NAMALWA (cell line): ENCODE data around the gene DAGLB.
"Not testable (repeated sequence)": the region's sequence is repeated elsewhere in the genome, so short reads cannot be mapped to it uniquely, and the experiment has no call there.

Experiments
- DNase-seq: peaks from one replicate; pipeline ENCODE4 v3.0.0-alpha.2; 2015; ENCODE audit warnings: low spot score

The DAGLB gene

GRCh38 chr7:6430271-6430940 lies 17.3 kb downstream of the DAGLB start:
- DNase-seq, result peak; percentile 61

- DNase-seq, result no peak
These were observed 21.8 kb downstream of the DAGLB start for GRCh38 chr7:6425948-6426347.

DNA sequence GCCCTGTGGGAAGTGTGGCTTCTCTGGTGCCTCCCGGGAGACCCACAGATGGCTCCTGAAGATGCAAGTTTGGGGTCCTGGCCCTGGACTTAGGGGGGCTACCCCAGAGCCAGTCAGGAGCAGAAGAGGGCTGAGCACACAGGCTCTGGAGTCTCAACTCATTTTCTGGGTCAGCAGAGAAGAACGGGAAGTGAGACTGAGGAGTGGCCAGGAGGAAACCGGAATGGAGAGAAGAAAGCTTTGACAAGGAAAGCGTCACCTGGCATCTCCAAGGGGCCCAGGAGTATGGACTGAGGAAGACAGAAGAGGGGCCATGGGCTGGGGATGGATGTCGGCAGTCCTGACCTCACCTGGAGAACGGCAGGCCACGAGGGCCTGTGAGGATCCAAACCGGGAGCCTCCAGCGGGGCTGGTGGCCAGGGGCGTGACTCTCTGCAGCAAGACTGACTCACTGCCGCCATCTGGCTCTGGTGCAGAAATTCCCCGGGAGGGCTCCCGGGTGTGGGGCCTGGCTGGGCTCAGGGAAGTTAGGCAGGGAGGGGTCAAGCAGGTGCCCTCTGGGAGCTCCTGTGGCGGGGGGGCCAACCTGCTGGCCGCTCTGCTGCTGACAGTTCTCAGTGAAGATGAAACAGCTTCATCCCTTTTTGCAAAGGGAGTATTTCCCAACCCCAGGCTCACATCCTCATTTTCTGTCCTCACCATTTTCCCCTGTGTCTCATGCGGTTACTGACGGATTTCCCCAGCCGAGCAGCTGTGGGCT lies 23.6 kb downstream of the DAGLB start:
- no peak for DNase-seq

GRCh38 chr7:6422926-6423632 lies 24.7 kb downstream of the DAGLB start:
- DNase-seq, result no peak

- no peak for DNase-seq
These were observed 25.7 kb downstream of the DAGLB start for GRCh38 chr7:6422095-6422494.

- no peak for DNase-seq
These were observed 27.1 kb downstream of the DAGLB start for GRCh38 chr7:6420680-6421079.

- DNase-seq, result no peak
These were observed 28.4 kb downstream of the DAGLB start for GRCh38 chr7:6419310-6419773.

DNA sequence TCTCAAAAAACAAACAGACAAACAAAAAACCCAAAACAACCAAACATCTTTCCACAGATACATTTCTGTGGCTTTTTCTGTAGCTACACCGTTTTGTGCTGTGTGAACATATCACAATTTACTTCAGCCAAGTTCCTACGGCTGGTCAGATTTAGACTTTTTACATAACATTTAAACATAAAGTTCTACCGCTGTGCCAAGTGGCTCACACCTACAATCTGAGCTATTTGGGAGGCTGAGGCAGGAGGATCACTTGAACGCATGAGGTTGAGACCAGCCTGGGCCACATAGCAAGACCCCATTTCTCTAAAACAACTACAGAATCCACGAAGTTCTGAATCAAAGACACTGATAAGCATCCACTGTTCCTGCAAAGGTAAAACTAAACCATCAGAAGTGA lies 30.3 kb downstream of the DAGLB start:
- DNase-seq, result no peak

DNA sequence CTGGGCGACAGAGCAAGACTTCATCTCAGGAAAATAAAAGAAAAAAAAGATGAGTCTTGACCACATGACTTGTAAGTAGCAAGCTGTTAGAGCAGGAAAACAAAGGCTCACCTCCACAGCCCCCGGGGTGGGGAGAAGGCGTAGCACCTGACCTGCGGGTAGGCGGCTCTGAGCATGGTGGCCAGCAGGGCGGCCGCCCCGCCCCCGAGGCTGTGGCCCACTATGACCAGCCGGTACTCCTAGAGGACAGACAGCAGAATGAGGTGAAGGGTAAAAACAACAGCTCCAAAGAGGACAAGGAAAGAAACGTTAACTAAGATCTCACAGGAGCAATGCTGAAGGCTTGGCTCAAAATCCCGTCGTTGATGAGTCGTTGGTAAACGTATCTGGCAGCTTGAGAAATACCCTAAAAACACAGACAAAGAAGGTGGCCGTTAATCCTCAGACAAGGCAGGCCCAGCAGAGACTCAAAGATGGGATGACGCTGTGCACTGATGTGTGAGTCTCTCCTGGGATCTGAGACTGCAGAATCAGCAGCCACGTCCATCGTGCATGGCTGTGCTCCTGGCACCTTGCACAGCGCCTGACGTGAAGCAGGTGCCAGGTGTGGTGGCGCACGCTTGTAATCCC lies 31.1 kb downstream of the DAGLB start:
- DNase-seq, result no peak

DNA sequence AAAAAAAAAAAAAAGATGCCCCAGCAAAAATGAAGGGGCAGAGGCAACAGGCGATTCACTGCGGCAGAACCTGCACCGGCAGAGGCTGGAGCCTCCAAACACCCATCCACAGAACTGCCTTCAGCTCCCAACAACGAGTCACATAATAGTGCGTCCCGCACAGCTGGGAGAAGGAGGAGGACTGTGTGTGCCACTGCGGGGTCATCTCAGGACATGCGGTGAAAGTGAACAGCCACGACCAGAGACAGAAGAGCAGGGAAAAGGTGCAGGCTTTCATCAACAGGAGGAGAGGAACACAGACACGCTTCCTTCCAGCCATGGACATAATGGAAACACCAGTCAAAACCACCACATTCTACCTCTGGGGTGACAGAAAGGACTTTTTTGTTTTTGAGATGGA lies 34.1 kb downstream of the DAGLB start:
- no peak for DNase-seq

DNA sequence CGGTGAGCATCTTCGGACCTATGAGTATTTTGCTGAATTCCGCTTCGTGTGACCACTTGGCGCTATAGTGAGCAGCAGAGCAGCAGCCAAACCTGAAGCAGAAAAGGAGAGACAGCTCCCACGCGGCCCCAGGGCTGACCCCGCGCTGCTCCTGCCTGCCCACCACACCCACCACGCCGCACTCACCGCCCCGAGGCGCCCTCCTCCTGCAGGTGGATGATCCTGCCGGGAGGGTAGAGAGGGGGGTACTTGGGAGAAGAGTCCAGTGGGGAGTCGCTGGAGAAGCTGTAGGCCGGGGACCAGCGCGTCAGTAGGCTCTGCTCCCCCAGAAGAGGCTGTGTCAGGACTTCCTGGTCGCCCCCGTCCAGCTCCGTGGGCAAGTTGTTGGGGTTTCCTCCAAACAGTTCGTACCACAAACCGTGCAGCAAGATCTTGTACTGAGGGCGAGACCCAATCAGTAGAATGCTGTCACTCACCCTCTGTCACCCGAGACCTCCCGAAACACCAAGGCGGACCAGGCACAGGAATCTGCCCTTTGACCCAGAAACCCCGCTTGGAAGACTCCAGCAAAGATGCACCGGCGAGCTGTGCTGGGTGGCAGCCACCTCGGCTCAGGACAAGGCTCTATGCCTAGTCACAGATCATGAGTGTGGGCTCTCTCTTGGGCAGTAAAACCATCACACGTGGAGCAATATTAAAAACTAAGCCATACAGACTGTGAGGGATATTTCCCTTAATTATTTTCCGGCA lies 37.6 kb downstream of the DAGLB start:
- DNase-seq, result no peak

- no peak for DNase-seq
These were observed 38.7 kb downstream of the DAGLB start for GRCh38 chr7:6409091-6409490.

GRCh38 chr7:6407434-6407833 lies 40.3 kb downstream of the DAGLB start:
- DNase-seq, result no peak

DNA sequence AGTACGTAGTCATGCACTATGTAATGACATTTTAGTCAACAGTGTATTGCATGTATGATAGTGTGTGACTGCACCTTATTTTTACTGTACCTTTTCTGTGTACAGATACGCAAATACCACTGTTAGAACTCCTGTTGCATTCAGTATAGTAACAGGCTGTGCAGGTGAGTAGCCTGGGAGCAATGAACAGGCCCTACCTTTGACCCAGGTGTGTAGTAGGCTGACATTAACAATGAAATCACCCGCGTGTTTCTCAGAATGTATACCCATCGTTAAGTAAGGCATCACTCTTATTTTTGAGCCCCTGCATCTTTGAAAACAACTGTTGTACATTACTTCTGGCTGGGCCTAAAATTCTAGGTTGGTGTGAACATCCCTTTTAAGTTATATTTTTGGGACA lies 41.6 kb downstream of the DAGLB start:
- no peak for DNase-seq

DNA sequence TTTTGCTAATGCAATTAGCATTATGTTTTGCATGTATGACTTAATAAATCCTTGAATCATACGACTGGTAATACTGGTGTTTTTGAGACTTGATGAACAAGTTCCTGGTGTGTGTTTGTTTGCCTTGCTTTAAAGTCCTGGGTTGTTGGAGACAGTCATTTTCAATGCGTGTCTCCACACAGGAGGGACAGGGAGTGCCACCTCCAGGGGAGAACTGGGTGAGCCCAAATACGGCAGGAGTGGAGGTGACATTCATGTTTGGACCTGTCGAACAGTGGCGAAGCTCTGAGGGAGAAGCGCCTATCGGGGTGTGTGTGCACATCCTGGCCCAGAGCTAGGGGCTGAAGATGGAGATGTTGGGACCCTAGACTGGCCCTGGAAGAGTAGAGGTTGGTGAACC lies 43.8 kb downstream of the DAGLB start:
- DNase-seq, result no peak

DNA sequence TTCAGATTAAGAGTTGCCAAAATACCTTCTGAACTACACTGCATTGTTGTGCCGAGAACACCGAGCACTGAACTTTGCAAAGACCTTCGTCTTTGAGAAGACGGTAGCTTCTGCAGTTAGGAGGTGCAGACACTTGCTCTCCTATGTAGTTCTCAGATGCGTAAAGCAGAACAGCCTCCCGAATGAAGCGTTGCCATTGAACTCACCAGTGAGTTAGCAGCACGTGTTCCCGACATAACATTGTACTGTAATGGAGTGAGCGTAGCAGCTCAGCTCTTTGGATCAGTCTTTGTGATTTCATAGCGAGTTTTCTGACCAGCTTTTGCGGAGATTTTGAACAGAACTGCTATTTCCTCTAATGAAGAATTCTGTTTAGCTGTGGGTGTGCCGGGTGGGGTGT lies 45.0 kb downstream of the DAGLB start:
- DNase-seq, result no peak

GRCh38 chr7:6402041-6402440 lies 45.7 kb downstream of the DAGLB start:
- no peak for DNase-seq

- DNase-seq, result no peak
These were observed 46.2 kb downstream of the DAGLB start for GRCh38 chr7:6401536-6401935.

DNA sequence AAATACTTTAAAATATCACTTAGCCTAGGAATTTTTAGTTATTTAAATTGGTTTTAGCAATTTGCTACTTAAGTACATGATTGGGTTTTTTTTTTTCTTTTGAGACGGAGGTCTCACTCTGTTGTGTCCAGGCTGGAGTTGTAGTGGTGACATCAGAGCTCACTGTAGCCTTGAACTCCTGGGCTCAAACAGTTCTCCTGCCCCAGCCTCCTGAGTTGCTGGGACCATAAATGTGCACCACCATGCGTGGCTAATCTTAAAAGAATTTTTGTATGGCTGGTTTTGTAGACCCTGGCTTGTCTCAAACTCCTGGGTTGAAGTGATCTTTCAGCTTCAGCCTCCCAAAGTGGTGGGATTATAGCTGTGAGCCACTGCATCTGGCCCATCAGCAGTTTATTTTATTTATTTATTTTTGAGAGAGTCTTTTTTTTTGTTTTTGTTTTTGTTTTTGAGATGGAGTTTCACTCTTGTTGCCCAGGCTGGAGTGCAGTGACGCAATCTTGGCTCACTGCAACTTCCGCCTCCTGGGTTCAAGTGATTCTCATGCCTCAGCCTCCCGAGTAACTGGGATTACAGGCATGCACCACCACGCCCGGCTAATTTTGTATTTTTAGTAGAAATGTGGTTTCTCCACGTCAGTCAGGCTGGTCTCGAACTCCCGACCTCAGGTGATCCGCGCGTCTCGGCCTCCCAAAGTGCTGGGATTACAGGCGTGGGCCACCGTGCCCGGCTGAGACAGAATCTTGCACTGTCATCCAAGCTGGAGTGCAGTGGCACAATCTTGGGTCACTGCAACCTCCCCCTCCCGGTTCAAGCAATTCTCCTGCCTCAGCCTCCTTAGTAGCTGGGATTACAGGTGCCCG lies 47.3 kb downstream of the DAGLB start:
- not testable (repeated sequence) for DNase-seq

DNA sequence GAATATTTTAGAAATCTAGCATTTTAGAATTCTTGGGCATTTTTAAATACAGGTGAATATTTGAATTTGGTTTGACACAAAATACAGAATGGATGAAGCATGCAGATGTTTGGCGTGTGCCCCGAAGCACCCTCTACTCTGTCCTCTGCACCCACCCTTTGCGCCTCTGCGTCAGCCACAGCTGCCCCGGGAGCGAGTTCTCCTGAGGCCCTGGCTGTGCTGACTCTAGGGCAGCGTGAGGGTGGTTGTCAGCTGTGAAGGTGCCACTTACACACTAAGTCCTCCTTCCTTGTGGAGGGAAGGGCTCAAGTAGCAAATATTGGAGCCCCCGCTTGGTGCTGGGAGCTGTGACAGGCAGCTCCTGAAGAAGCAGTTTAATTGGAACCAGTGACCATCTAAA lies 48.4 kb downstream of the DAGLB start:
- DNase-seq, result no peak

GRCh38 chr7:6398943-6399342 lies 48.8 kb downstream of the DAGLB start:
- DNase-seq, result no peak
